SK-N-SH treated with all-trans-retinoic acid at 6 μM for 48 hours (cell line): ENCODE measurements around the gene PRKAG2.

ENCODE experiments used
- ATAC-seq: fragments of 200-7000 bp; cut with Tn5 transposase; 3 replicates; pipeline ENCODE4 v1.9.1; 2020; ENCODE audit warnings: mild to moderate bottlenecking, moderate library complexity
- ARNTL ChIP-seq: fragments of 450-650 bp; formaldehyde crosslinking; IDR thresholded peaks from 2 replicates; pipeline ENCODE4 v1.5.0; 2020; ENCODE audit warnings: low read depth, mild to moderate bottlenecking, moderate library complexity, borderline replicate concordance
- BACH2 ChIP-seq: fragments of 250-450 bp; sonication (Bioruptor Pico); IDR thresholded peaks from 2 replicates; pipeline ENCODE4 v1.9.0; 2021; ENCODE audit warnings: mild to moderate bottlenecking, borderline replicate concordance
- CSDC2 ChIP-seq: fragments of 250-450 bp; sonication (Bioruptor Pico); IDR thresholded peaks from 2 replicates; pipeline ENCODE4 v1.5.0; 2020; ENCODE audit warnings: mild to moderate bottlenecking, moderate library complexity
- ESRRG ChIP-seq: fragments of 250-450 bp; sonication (Bioruptor Pico); IDR thresholded peaks from 2 replicates; pipeline ENCODE4 v1.6.1; 2021; ENCODE audit warnings: mild to moderate bottlenecking
- GLIS3 ChIP-seq: fragments of 250-450 bp; sonication (Bioruptor Pico); IDR thresholded peaks from 2 replicates; pipeline ENCODE4 v1.5.0; 2020; ENCODE audit warnings: mild to moderate bottlenecking, moderate library complexity
- ISL1 ChIP-seq: fragments of 250-450 bp; sonication (Bioruptor Pico); IDR thresholded peaks from 2 replicates; pipeline ENCODE4 v2.1.2; 2022; ENCODE audit warnings: mild to moderate bottlenecking, moderate library complexity
- PPARA ChIP-seq: fragments of 250-450 bp; sonication (Bioruptor Pico); IDR thresholded peaks from 2 replicates; pipeline ENCODE4 v1.5.0; 2020; ENCODE audit warnings: mild to moderate bottlenecking, borderline replicate concordance
- RARB ChIP-seq: fragments of 250-450 bp; sonication (Bioruptor Pico); IDR thresholded peaks from 2 replicates; pipeline ENCODE4 v1.8.0; 2021; ENCODE audit warnings: mild to moderate bottlenecking, moderate library complexity
- SNAI2 ChIP-seq: fragments of 250-450 bp; sonication (Bioruptor Pico); IDR thresholded peaks from 2 replicates; pipeline ENCODE4 v1.5.0; 2020; ENCODE audit warnings: mild to moderate bottlenecking, moderate library complexity
- TCF4 ChIP-seq: fragments of 250-450 bp; sonication (Bioruptor Pico); IDR thresholded peaks from 2 replicates; pipeline ENCODE4 v1.8.0; 2021; ENCODE audit warnings: mild to moderate bottlenecking, moderate library complexity, borderline replicate concordance
- TOX ChIP-seq: fragments of 250-450 bp; sonication (Bioruptor Pico); IDR thresholded peaks from 2 replicates; pipeline ENCODE4 v1.8.0; 2021; ENCODE audit warnings: mild to moderate bottlenecking, moderate library complexity, borderline replicate concordance
- ZC3H10 ChIP-seq: fragments of 250-450 bp; sonication (Bioruptor Pico); IDR thresholded peaks from 2 replicates; pipeline ENCODE4 v1.5.1; 2021; ENCODE audit warnings: mild to moderate bottlenecking, moderate library complexity
- ZFP3 ChIP-seq: fragments of 250-450 bp; sonication (Bioruptor Pico); IDR thresholded peaks from 2 replicates; pipeline ENCODE4 v1.5.0; 2020; ENCODE audit warnings: mild to moderate bottlenecking, moderate library complexity
- ZFP30 ChIP-seq: fragments of 450-650 bp; formaldehyde crosslinking; IDR thresholded peaks from 2 replicates; pipeline ENCODE4 v1.5.0; 2022; ENCODE audit warnings: mild to moderate bottlenecking, moderate library complexity
- ZNF70 ChIP-seq: fragments of 450-650 bp; formaldehyde crosslinking; IDR thresholded peaks from 2 replicates; pipeline ENCODE4 v1.5.0; 2020; ENCODE audit warnings: mild to moderate bottlenecking, moderate library complexity
- ZNF8 ChIP-seq: fragments of 450-650 bp; formaldehyde crosslinking; IDR thresholded peaks from 2 replicates; pipeline ENCODE4 v1.5.0; 2020; ENCODE audit warnings: mild to moderate bottlenecking, moderate library complexity
- TF ChIP-seq, protein P1 (sequence below): fragments of 250-450 bp; sonication (Bioruptor Pico); IDR thresholded peaks from 2 replicates; pipeline ENCODE4 v1.5.1; 2020; ENCODE audit warnings: low read depth, mild to moderate bottlenecking, moderate library complexity
- TF ChIP-seq, protein P2 (sequence below): fragments of 250-450 bp; sonication (Bioruptor Pico); IDR thresholded peaks from 2 replicates; pipeline ENCODE4 v1.5.0; 2020; ENCODE audit warnings: mild to moderate bottlenecking, moderate library complexity
- TF ChIP-seq, protein P3 (sequence below): fragments of 250-450 bp; sonication (Bioruptor Pico); IDR thresholded peaks from 2 replicates; pipeline ENCODE4 v1.8.0; 2021; ENCODE audit warnings: low read depth, mild to moderate bottlenecking, moderate library complexity, borderline replicate concordance
- TF ChIP-seq, protein P4 (sequence below): fragments of 250-450 bp; sonication (Bioruptor Pico); IDR thresholded peaks from 2 replicates; pipeline ENCODE4 v1.8.0; 2020; ENCODE audit warnings: mild to moderate bottlenecking, moderate library complexity, borderline replicate concordance

The PRKAG2 gene

DNA sequence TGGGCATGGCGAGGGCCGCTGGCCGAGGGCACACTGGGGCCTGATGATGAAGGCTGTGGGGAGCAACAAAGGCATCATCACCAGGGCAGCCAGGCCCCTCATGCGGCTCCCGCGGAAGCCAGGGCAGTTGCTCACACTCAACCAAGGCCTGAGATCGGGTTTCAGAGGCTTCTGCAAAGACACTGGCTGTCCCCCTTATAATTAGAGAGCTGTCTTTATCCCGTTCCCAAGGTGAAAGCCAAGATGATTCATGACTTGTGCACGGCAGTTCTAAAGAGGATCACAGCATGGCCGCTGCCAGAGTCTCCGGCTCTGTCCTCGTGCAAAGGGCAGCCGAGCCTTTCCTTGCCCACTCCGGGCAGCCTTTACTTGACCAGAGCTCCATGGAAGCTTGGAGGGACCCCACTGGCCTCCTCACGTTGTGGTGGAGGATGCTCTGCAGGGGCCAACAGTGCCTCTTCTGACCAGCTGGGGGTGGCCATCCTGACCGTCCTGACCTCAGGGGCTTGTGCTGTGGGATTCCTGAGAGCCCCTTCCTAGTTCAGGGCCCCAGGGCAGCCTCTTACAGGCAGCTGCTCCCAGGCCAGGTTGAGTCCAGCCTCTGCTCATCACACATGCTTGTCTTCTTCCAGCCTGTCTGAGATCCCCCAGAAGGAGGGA is 82.3 kb downstream of the PRKAG2 start (continued):
- TF ChIP-seq ZNF70 (CRISPR knock-in tag) (no peak), PPARA (no peak), ISL1 (CRISPR knock-in tag) (no peak), SNAI2 (no peak), RARB (CRISPR knock-in tag) (no peak), TCF4 (no peak), ARNTL (CRISPR knock-in tag) (no peak), TOX (CRISPR knock-in tag) (no peak), BACH2 (no peak)
- TF ChIP-seq, protein P1, sequence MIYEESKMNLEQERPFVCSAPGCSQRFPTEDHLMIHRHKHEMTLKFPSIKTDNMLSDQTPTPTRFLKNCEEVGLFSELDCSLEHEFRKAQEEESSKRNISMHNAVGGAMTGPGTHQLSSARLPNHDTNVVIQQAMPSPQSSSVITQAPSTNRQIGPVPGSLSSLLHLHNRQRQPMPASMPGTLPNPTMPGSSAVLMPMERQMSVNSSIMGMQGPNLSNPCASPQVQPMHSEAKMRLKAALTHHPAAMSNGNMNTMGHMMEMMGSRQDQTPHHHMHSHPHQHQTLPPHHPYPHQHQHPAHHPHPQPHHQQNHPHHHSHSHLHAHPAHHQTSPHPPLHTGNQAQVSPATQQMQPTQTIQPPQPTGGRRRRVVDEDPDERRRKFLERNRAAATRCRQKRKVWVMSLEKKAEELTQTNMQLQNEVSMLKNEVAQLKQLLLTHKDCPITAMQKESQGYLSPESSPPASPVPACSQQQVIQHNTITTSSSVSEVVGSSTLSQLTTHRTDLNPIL (CRISPR knock-in tag): no peak

DNA sequence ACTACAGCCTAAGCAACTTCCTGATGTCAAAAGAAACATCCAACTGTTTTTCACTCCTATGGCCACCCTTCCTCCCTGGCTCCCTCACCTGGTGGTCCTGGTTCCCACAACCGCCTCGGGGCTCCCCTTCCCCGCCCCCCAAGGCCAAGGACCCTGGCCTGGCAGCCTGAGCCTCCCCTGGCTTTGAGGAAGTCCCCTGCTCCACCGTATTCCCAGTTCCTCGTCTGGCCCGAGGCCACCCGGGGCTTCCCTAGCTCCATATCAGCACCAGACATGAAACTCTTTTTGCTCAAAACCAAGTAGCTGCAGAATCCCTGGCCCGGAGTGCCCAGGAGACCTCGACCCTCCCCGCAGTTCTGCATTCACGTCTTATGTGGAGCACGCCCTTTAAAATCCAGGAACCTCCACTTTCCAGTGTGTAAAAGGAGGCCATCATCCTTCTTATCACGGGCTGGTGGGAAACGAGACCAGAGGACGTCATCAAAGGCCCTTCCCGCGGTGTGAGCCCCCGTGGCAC is 82.9 kb downstream of the PRKAG2 start:
- TF ChIP-seq TCF4 (no peak), ZNF70 (CRISPR knock-in tag) (no peak), CSDC2 (CRISPR knock-in tag) (no peak), GLIS3 (CRISPR knock-in tag) (no peak), ZC3H10 (no peak), PPARA (no peak), ZFP3 (CRISPR knock-in tag) (no peak), TOX (CRISPR knock-in tag) (no peak), ZFP30 (CRISPR knock-in tag) (no peak), ARNTL (CRISPR knock-in tag) (no peak), ISL1 (CRISPR knock-in tag) (no peak), ZNF8 (CRISPR knock-in tag) (no peak)
- TF ChIP-seq, protein P2, sequence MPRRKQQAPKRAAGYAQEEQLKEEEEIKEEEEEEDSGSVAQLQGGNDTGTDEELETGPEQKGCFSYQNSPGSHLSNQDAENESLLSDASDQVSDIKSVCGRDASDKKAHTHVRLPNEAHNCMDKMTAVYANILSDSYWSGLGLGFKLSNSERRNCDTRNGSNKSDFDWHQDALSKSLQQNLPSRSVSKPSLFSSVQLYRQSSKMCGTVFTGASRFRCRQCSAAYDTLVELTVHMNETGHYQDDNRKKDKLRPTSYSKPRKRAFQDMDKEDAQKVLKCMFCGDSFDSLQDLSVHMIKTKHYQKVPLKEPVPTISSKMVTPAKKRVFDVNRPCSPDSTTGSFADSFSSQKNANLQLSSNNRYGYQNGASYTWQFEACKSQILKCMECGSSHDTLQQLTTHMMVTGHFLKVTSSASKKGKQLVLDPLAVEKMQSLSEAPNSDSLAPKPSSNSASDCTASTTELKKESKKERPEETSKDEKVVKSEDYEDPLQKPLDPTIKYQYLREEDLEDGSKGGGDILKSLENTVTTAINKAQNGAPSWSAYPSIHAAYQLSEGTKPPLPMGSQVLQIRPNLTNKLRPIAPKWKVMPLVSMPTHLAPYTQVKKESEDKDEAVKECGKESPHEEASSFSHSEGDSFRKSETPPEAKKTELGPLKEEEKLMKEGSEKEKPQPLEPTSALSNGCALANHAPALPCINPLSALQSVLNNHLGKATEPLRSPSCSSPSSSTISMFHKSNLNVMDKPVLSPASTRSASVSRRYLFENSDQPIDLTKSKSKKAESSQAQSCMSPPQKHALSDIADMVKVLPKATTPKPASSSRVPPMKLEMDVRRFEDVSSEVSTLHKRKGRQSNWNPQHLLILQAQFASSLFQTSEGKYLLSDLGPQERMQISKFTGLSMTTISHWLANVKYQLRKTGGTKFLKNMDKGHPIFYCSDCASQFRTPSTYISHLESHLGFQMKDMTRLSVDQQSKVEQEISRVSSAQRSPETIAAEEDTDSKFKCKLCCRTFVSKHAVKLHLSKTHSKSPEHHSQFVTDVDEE (CRISPR knock-in tag): no peak
- TF ChIP-seq, protein P3, sequence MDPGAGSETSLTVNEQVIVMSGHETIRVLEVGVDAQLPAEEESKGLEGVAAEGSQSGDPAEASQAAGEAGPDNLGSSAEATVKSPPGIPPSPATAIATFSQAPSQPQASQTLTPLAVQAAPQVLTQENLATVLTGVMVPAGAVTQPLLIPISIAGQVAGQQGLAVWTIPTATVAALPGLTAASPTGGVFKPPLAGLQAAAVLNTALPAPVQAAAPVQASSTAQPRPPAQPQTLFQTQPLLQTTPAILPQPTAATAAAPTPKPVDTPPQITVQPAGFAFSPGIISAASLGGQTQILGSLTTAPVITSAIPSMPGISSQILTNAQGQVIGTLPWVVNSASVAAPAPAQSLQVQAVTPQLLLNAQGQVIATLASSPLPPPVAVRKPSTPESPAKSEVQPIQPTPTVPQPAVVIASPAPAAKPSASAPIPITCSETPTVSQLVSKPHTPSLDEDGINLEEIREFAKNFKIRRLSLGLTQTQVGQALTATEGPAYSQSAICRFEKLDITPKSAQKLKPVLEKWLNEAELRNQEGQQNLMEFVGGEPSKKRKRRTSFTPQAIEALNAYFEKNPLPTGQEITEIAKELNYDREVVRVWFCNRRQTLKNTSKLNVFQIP (CRISPR knock-in tag): no peak
- TF ChIP-seq, protein P1 (CRISPR knock-in tag): no peak
- no peak for ATAC-seq

DNA sequence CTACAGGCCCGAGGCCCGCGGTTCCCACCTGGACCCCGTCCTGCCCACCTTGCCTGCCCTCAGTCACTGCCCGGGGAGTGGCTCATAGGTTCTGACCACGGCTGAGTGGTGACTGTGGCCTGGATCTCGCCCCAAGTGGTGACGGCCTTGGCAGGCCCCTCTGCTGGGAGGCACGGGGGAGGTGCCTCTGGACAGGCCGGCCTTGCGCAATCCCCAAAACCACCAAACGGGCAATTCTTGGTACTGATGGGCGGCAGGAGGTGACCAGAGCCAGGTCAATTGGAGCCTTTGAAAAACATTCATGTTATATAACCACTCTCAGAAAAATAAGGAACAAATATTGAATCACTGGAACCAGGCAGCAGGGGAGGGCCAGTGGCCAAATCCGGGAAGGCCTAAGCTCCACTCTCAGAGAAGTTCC is 83.4 kb downstream of the PRKAG2 start:
- ATAC-seq: no peak
- TF ChIP-seq TCF4: no peak
- no peak for TF ChIP-seq CSDC2 (CRISPR knock-in tag)
- TF ChIP-seq, protein P2 (CRISPR knock-in tag): no peak
- no peak for TF ChIP-seq ESRRG (CRISPR knock-in tag)
- TF ChIP-seq SNAI2: no peak
- TF ChIP-seq ZNF70 (CRISPR knock-in tag): no peak
- no peak for TF ChIP-seq ISL1 (CRISPR knock-in tag)
- TF ChIP-seq, protein P4, sequence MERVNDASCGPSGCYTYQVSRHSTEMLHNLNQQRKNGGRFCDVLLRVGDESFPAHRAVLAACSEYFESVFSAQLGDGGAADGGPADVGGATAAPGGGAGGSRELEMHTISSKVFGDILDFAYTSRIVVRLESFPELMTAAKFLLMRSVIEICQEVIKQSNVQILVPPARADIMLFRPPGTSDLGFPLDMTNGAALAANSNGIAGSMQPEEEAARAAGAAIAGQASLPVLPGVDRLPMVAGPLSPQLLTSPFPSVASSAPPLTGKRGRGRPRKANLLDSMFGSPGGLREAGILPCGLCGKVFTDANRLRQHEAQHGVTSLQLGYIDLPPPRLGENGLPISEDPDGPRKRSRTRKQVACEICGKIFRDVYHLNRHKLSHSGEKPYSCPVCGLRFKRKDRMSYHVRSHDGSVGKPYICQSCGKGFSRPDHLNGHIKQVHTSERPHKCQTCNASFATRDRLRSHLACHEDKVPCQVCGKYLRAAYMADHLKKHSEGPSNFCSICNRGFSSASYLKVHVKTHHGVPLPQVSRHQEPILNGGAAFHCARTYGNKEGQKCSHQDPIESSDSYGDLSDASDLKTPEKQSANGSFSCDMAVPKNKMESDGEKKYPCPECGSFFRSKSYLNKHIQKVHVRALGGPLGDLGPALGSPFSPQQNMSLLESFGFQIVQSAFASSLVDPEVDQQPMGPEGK (CRISPR knock-in tag): no peak
- TF ChIP-seq ZFP30 (CRISPR knock-in tag): no peak
- no peak for TF ChIP-seq TOX (CRISPR knock-in tag)
- TF ChIP-seq, protein P3 (CRISPR knock-in tag): no peak
- no peak for TF ChIP-seq RARB (CRISPR knock-in tag)
- TF ChIP-seq BACH2: no peak
- no peak for TF ChIP-seq GLIS3 (CRISPR knock-in tag)
- no peak for TF ChIP-seq ARNTL (CRISPR knock-in tag)
- TF ChIP-seq, all 23 proteins: peak for 0
